HepG2 (cell line): Measurements from ENCODE around the gene VTN. TPM values are rescaled to one million over a fixed set of nuclear protein-coding genes. Genes with fewer than 3 reads are reported as not detected.

ENCODE experiments used
- ATF6 ChIP-seq: sonication (generic); formaldehyde crosslinking; conservative IDR thresholded peaks from 2 replicates; pipeline ENCODE4 v1.4.0; 2020; ENCODE audit warnings: missing genetic modification reagents
- ATRX ChIP-seq: sonication (generic); formaldehyde crosslinking; IDR thresholded peaks from 2 replicates; pipeline ENCODE4 v1.4.0; 2020; ENCODE audit warnings: missing genetic modification reagents, borderline replicate concordance
- CSRNP2 ChIP-seq: sonication (generic); formaldehyde crosslinking; conservative IDR thresholded peaks from 2 replicates; pipeline ENCODE4 v1.8.0; 2022; ENCODE audit warnings: low read depth, missing genetic modification reagents
- EP300 ChIP-seq, 3 experiments: sonication (generic) in 1 of 3; formaldehyde crosslinking in 1 of 3; IDR thresholded peaks; 2 replicates each; pipeline versions ENCODE4 v1.5.1 to v1.6.1; 2011 to 2020; ENCODE audit warnings: low read depth in 2 of 3, low read length in 2 of 3, borderline replicate concordance in 1 of 3, improper control_type of control experiment in 1 of 3, mild to moderate bottlenecking in 1 of 3, missing genetic modification reagents in 1 of 3, moderate library complexity in 1 of 3
- EZH2 ChIP-seq: conservative IDR thresholded peaks from 2 replicates; pipeline ENCODE4 v1.6.1; 2012; ENCODE audit warnings: mild to moderate bottlenecking, low read depth, low read length, moderate library complexity
- FOXP4 ChIP-seq: sonication (generic); formaldehyde crosslinking; IDR thresholded peaks from 2 replicates; pipeline ENCODE4 v1.4.0; 2020; ENCODE audit warnings: missing genetic modification reagents
- MYNN ChIP-seq: sonication (generic); formaldehyde crosslinking; IDR thresholded peaks from 2 replicates; pipeline ENCODE4 v1.4.0; 2020; ENCODE audit warnings: mild to moderate bottlenecking, low read depth, missing genetic modification reagents
- RXRA ChIP-seq: sonication (generic); formaldehyde crosslinking; IDR thresholded peaks from 2 replicates; pipeline ENCODE4 v1.5.1; 2020; ENCODE audit warnings: missing genetic modification reagents
- SP4 ChIP-seq: sonication (generic); formaldehyde crosslinking; IDR thresholded peaks from 2 replicates; pipeline ENCODE4 v1.8.1; 2023; ENCODE audit warnings: mild to moderate bottlenecking, missing genetic modification reagents
- TMF1 ChIP-seq: sonication (generic); formaldehyde crosslinking; IDR thresholded peaks from 2 replicates; pipeline ENCODE4 v1.8.1; 2022; ENCODE audit warnings: low read depth, missing genetic modification reagents
- YEATS2 ChIP-seq: sonication (generic); formaldehyde crosslinking; IDR thresholded peaks from 2 replicates; pipeline ENCODE4 v1.4.0; 2020; ENCODE audit warnings: missing genetic modification reagents, borderline replicate concordance
- ZNF264 ChIP-seq: sonication (generic); formaldehyde crosslinking; IDR thresholded peaks from 2 replicates; pipeline ENCODE4 v1.4.0; 2020; ENCODE audit warnings: missing genetic modification reagents
- ZNF678 ChIP-seq: sonication (generic); formaldehyde crosslinking; IDR thresholded peaks from 2 replicates; pipeline ENCODE4 v1.4.0; 2020; ENCODE audit warnings: mild to moderate bottlenecking, missing genetic modification reagents
- ZNF878 ChIP-seq: sonication (generic); formaldehyde crosslinking; IDR thresholded peaks from 2 replicates; pipeline ENCODE4 v1.8.1; 2023; ENCODE audit warnings: mild to moderate bottlenecking, missing genetic modification reagents, moderate library complexity
- polyA plus RNA-seq, 8 experiments: library from polyadenylated mRNA; depleted of rRNA in 3 of 8; stranded (reverse) in 7 of 8; unstranded in 1 of 8; fragments of >200 nt; fragmentation: Illumina TruSeq in 4 of 8; extraction: Trizol in 4 of 8; gene quantifications; 2 replicates each; pipeline versions ENCODE4 v1.2.1 to v1.2.3, GENCODE V29; 2011 to 2016; ENCODE audit warnings: low read depth in 4 of 8, missing spikeins in 1 of 8, mixed read lengths in 1 of 8; ENCODE audit not compliant: insufficient read depth in 1 of 8
- total RNA-seq, 5 experiments: library from RNA; depleted of rRNA; stranded (reverse); fragments of >200 nt; fragmentation: Illumina TruSeq; extraction: Trizol; gene quantifications; 2 replicates each; pipeline ENCODE4 v1.2.3, GENCODE V29; 2016; ENCODE audit warnings: low read depth in 1 of 5
- TF ChIP-seq, protein P1 (sequence below): sonication (generic); formaldehyde crosslinking; IDR thresholded peaks from 2 replicates; pipeline ENCODE4 v1.4.0; 2020; ENCODE audit warnings: low read depth, missing genetic modification reagents
- TF ChIP-seq, protein P2 (sequence below): sonication (generic); formaldehyde crosslinking; IDR thresholded peaks from 2 replicates; pipeline ENCODE4 v1.5.0; 2020; ENCODE audit warnings: missing genetic modification reagents

The VTN gene
- total and polyA plus RNA-seq, 2 of the 13 experiments (the other 11 are each of a cell fraction or from before 2014, with no cell fraction given): 108 to 131 TPM

GRCh38 chr17:28318759-28319597 is 51.1 kb downstream of the VTN start, which contains the start of gene TMEM97 (continued):
- TF ChIP-seq, protein P1, sequence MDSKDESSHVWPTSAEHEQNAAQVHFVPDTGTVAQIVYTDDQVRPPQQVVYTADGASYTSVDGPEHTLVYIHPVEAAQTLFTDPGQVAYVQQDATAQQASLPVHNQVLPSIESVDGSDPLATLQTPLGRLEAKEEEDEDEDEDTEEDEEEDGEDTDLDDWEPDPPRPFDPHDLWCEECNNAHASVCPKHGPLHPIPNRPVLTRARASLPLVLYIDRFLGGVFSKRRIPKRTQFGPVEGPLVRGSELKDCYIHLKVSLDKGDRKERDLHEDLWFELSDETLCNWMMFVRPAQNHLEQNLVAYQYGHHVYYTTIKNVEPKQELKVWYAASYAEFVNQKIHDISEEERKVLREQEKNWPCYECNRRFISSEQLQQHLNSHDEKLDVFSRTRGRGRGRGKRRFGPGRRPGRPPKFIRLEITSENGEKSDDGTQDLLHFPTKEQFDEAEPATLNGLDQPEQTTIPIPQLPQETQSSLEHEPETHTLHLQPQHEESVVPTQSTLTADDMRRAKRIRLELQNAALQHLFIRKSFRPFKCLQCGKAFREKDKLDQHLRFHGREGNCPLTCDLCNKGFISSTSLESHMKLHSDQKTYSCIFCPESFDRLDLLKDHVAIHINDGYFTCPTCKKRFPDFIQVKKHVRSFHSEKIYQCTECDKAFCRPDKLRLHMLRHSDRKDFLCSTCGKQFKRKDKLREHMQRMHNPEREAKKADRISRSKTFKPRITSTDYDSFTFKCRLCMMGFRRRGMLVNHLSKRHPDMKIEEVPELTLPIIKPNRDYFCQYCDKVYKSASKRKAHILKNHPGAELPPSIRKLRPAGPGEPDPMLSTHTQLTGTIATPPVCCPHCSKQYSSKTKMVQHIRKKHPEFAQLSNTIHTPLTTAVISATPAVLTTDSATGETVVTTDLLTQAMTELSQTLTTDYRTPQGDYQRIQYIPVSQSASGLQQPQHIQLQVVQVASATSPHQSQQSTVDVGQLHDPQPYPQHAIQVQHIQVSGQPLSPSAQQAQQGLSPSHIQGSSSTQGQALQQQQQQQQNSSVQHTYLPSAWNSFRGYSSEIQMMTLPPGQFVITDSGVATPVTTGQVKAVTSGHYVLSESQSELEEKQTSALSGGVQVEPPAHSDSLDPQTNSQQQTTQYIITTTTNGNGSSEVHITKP (CRISPR knock-in tag): no peak
- TF ChIP-seq RXRA: no peak; the same call in 1 of the 2 replicates
- no peak for TF ChIP-seq ATF6 (CRISPR knock-in tag)
- no peak for TF ChIP-seq ATRX (CRISPR knock-in tag)
- TF ChIP-seq EZH2: no peak
- no peak for TF ChIP-seq CSRNP2
- 0 out of 2 replicates have a peak, but pooled peaks have one; percentile 32 for TF ChIP-seq YEATS2 (CRISPR knock-in tag)
- 0 out of 2 replicates have a peak, but pooled peaks have one; percentile 45 for TF ChIP-seq ZNF264 (CRISPR knock-in tag)
- no peak for TF ChIP-seq EP300 (IDR thresholded peaks at IDR 0.05; ENCODE audit: low read depth in 2 of 2, low read length in 2 of 2)
- no peak for TF ChIP-seq EP300 (CRISPR knock-in tag; IDR thresholded peaks at IDR 0.05; ENCODE audit: borderline replicate concordance)
- TF ChIP-seq SP4 (CRISPR knock-in tag): peak; percentile 92
- TF ChIP-seq, protein P2, sequence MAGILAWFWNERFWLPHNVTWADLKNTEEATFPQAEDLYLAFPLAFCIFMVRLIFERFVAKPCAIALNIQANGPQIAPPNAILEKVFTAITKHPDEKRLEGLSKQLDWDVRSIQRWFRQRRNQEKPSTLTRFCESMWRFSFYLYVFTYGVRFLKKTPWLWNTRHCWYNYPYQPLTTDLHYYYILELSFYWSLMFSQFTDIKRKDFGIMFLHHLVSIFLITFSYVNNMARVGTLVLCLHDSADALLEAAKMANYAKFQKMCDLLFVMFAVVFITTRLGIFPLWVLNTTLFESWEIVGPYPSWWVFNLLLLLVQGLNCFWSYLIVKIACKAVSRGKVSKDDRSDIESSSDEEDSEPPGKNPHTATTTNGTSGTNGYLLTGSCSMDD (CRISPR knock-in tag): no peak
- peak; percentile 82 for TF ChIP-seq TMF1 (CRISPR knock-in tag)
- no peak for TF ChIP-seq ZNF678
- no peak for TF ChIP-seq MYNN
- peak; percentile 64 for TF ChIP-seq FOXP4
- peak; percentile 48; the same call in 1 of the 2 replicates for TF ChIP-seq ZNF878
